Mesendoderm (in vitro differentiated cells): ENCODE measurements around the gene INCA1. TPM values are rescaled to one million over a fixed set of nuclear protein-coding genes. Genes with fewer than 3 reads are reported as not detected.

Experiments
- DNase-seq: peaks from one replicate; pipeline ENCODE4 v3.0.0; 2013
- H2AK5ac ChIP-seq: 2 replicates; pipeline ENCODE4 v1.6.1; 2013; ENCODE audit warnings: low read length, inconsistent platforms
- H2BK120ac ChIP-seq: 2 replicates; pipeline ENCODE4 v1.6.1; 2013; ENCODE audit warnings: low read depth, mild to moderate bottlenecking, low read length, moderate library complexity, mixed read lengths
- H2BK15ac ChIP-seq: replicated peaks from 2 replicates; pipeline ENCODE4 v1.6.1; 2013; ENCODE audit warnings: low read depth, mild to moderate bottlenecking, moderate library complexity
- H2BK5ac ChIP-seq: 2 replicates; pipeline ENCODE4 v1.6.1; 2013; ENCODE audit warnings: low read length, inconsistent platforms
- H3K18ac ChIP-seq: 2 replicates; pipeline ENCODE4 v1.6.1; 2013; ENCODE audit warnings: mild to moderate bottlenecking, low read length, mixed read lengths
- H3K23ac ChIP-seq: one replicate; pipeline ENCODE4 v1.6.1; 2013; ENCODE audit warnings: low read length
- H3K27ac ChIP-seq: 2 replicates; pipeline ENCODE4 v1.5.1; 2013; ENCODE audit warnings: low read depth, mild to moderate bottlenecking, inconsistent platforms, low read length, moderate library complexity
- H3K27me3 ChIP-seq: 2 replicates; pipeline ENCODE4 v1.6.1; 2013; ENCODE audit warnings: low read length, control low read depth, mild to moderate bottlenecking, inconsistent platforms; ENCODE audit not compliant: insufficient read depth, poor library complexity
- H3K36me3 ChIP-seq: 2 replicates; pipeline ENCODE4 v1.6.1; 2013; ENCODE audit warnings: low read length, inconsistent platforms; ENCODE audit not compliant: control insufficient read depth, insufficient read depth
- H3K4ac ChIP-seq: one replicate; pipeline ENCODE4 v1.6.1; 2013; ENCODE audit warnings: low read depth, mild to moderate bottlenecking, low read length, moderate library complexity
- H3K4me1 ChIP-seq: 2 replicates; pipeline ENCODE4 v1.6.1; 2013; ENCODE audit warnings: low read depth, low read length, inconsistent platforms; ENCODE audit not compliant: control insufficient read depth
- H3K4me2 ChIP-seq: 2 replicates; pipeline ENCODE4 v1.6.1; 2013; ENCODE audit warnings: low read length
- H3K4me3 ChIP-seq: 2 replicates; pipeline ENCODE4 v1.5.1; 2013; ENCODE audit warnings: mild to moderate bottlenecking, low read length
- H3K56ac ChIP-seq: one replicate; pipeline ENCODE4 v1.6.1; 2013; ENCODE audit warnings: low read length
- H3K79me1 ChIP-seq: 2 replicates; pipeline ENCODE4 v1.6.1; 2013; ENCODE audit warnings: low read length, inconsistent platforms
- H3K79me2 ChIP-seq: 2 replicates; pipeline ENCODE4 v1.6.1; 2013; ENCODE audit warnings: mild to moderate bottlenecking, low read length; ENCODE audit not compliant: control insufficient read depth, insufficient read depth
- H3K9ac ChIP-seq: 2 replicates; pipeline ENCODE4 v1.6.1; 2013; ENCODE audit warnings: low read length, inconsistent platforms
- H4K5ac ChIP-seq: one replicate; pipeline ENCODE4 v1.6.1; 2013; ENCODE audit warnings: low read length
- H4K8ac ChIP-seq: one replicate; pipeline ENCODE4 v1.6.1; 2013; ENCODE audit warnings: low read depth, mild to moderate bottlenecking, control low read depth, low read length, moderate library complexity
- WGBS: extraction: QIAGEN DNeasy Blood & Tissue Kit; methylation state at CpG from one replicate; pipeline ENCODE4 v1.1.7; 2013; ENCODE audit warnings: low lambda C conversion rate, missing lambda C conversion rate; ENCODE audit not compliant: insufficient coverage; ENCODE audit errors: extremely low coverage; 5-methylcytosine and 5-hydroxymethylcytosine counted together
- polyA plus RNA-seq, 2 experiments: library from polyadenylated mRNA; stranded (reverse); fragments of 200-250 nt; gene quantifications; one replicate each; pipeline ENCODE4 v1.2.3, GENCODE V29; 2013

INCA1 gene, protein sequence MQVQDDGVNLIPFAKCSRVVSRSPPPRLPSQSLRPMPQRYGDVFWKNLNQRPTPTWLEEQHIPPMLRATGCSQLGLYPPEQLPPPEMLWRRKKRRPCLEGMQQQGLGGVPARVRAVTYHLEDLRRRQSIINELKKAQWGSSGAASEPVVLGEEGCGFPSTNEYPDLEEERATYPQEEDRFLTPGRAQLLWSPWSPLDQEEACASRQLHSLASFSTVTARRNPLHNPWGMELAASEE
- 0.63 TPM for polyA plus RNA-seq (2013, experiment 1 of 2)
- polyA plus RNA-seq (2013, experiment 2 of 2): 0.69 TPM

DNA sequence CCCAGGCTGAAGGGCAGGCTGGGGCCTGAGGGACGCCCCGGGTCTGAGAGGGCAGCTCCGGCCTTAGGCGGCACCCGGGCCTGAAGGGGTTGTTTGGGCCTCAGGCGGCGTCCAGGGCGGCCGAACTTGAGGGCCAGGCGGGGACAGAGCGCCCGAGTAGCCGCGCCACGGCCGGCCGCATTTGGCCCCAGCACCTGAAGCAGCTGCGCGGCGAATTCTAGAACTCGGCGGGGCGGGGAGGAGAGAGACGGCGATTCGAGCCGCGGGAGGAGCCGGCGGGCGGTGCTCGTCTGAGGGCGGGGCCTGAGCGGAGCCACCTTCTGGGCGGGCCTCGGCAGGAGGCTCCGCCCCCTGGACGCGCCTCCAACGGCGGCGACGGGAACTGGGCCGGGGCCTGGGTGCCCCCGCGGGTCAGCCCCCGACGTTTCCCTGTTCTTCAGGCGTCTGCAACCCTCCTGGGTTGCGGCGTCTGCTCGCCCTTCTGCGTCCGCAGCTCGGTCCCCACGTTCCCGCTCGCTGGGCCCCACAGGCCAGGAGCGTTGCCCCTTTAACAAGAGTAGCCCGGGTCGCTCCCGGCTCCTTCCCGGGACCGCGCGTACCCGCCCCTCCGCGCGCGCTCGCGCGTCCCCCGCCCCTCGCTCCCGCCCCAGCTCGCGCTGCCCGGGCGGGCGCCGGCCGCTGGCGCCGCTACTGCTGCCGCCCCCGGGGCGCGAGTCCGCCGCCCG, at the start of gene INCA1, which contains the start of gene KIF1C:
INCA1 (minus strand) TSS at position 221 of the 725 bp plus-strand sequence. CDS start 3,085 bp downstream, outside the sequence.
KIF1C (plus strand) TSS at position 649 of the 725 bp plus-strand sequence. CDS start 2,297 bp downstream, outside the sequence.
- Histone ChIP-seq H3K27me3 (no peaks in the 10 kb centered on the region), H3K36me3 (peaks cover 13% of the 10 kb centered on the region), H3K18ac (peak within 1 kb of the TSS; percentile 94), H3K79me2 (peaks cover 21% of the 10 kb centered on the region), H2AK5ac (peak within 1 kb of the TSS; percentile 7), H3K4ac (peak within 1 kb of the TSS; percentile 20), H2BK15ac (no peak within 1 kb of the TSS), H3K4me2 (peak within 1 kb of the TSS; percentile 100), H2BK5ac (peak within 1 kb of the TSS; percentile 73), H3K9ac (peak within 1 kb of the TSS; percentile 97), H2BK120ac (peak within 1 kb of the TSS; percentile 1), H3K4me1 (peaks cover 4% of the 10 kb centered on the region), H3K79me1 (peaks cover 17% of the 10 kb centered on the region), H3K4me3 (peak within 1 kb of the TSS; percentile 91), H3K23ac (peak within 1 kb of the TSS; percentile 100), H4K8ac (peak within 1 kb of the TSS; percentile 39), H4K5ac (no peak within 1 kb of the TSS), H3K27ac (peak within 1 kb of the TSS; percentile 79), H3K56ac (peak within 1 kb of the TSS; percentile 99)
- DNase-seq: peak; percentile 93
- WGBS: no CpG with 5 or more reads among the region's 93 CpGs

DNA sequence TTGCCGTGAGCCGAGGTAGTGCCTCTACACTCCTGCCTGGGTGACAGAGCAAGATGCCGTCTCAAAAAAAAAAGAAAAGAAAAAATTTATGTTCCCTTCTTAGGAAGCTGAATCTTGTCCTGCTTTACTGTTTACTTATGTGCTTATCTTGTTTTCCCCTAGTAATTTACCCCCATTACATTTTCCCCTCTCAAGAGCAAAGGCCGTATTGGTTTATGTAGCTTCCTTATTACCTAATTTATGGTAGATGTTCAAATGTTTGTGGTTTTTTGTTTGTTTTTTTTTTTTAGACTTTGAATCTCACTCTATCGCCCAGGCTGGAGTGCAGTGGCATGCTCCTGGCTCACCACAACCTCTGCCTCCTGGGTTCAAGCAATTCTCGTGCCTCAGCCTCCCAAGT, 48.2 kb upstream of the INCA1 start:
- H2BK120ac ChIP-seq: no peak overlapping the region
- no CpG with 5 or more reads among the region's 6 CpGs for WGBS
- no peaks in the 10 kb centered on the region for H3K79me2 ChIP-seq
- H3K36me3 ChIP-seq: no peaks in the 10 kb centered on the region
- no peak overlapping the region for H3K18ac ChIP-seq
- H4K8ac ChIP-seq: no peak overlapping the region
- no peak overlapping the region for H2AK5ac ChIP-seq
- H3K4me1 ChIP-seq: no peaks in the 10 kb centered on the region
- no peaks in the 10 kb centered on the region for H3K79me1 ChIP-seq
- H3K4me3 ChIP-seq: no peak overlapping the region
- no peak overlapping the region for H3K4ac ChIP-seq
- H2BK5ac ChIP-seq: no peak overlapping the region
- H2BK15ac ChIP-seq: no peak overlapping the region
- H3K27ac ChIP-seq: no peak overlapping the region
- H3K4me2 ChIP-seq: no peak overlapping the region
- no peak overlapping the region for H3K23ac ChIP-seq
- no peak overlapping the region for H3K9ac ChIP-seq
- H3K56ac ChIP-seq: no peak overlapping the region
- H3K27me3 ChIP-seq: no peaks in the 10 kb centered on the region
- no peak overlapping the region for H4K5ac ChIP-seq
- DNase-seq: no peak

DNA sequence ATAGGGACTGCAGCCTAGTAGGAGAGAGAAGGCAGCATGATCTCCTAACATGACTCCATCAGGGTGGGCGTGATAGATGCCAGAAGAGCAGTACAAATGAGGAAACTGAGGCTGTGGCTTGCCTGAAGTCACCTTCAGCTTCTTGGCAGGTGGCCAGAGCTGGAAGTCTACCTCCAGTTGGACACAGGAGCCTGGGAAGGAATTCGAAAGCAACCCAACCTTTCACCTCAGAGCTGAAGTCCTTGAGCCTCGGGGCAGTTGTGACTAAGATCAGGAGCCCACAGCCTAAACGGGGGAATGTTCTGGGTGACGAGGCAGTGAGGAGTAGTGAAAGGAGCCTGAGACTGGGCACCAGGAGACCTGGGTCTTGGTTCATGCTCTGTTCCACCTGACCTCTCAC, 47.3 kb upstream of the INCA1 start:
- DNase-seq: no peak
- Histone ChIP-seq H3K79me1 (no peaks in the 10 kb centered on the region), H3K23ac (no peak overlapping the region)

DNA sequence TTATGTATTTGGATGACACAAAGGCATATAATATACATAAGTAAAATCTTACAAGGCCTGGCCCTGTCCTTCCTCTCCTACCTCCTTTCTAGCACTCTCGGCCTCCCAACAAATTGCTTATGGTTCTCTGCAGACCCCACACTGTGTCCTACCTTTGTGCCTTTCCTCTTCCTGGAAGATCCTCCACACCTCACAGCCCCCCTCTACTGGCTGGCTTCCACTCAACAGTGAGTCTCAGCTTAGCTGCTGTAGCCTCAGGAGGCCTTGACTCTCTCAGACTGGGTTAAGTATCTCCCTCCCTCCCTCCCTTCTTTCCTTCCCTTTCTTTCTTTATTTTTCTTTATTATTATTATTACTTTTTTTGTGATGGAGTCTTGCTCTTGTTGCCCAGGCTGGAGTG, 46.2 kb upstream of the INCA1 start:
- H3K79me1 ChIP-seq: no peaks in the 10 kb centered on the region
- no peak overlapping the region for H2BK15ac ChIP-seq
- H3K4ac ChIP-seq: no peak overlapping the region
- H3K4me2 ChIP-seq: no peak overlapping the region
- peak; percentile 47 for DNase-seq
- no CpG with 5 or more reads among the region's 1 CpG for WGBS
- no peaks in the 10 kb centered on the region for H3K27me3 ChIP-seq
- H3K56ac ChIP-seq: no peak overlapping the region
- no peaks in the 10 kb centered on the region for H3K4me1 ChIP-seq
- no peaks in the 10 kb centered on the region for H3K36me3 ChIP-seq
- no peaks in the 10 kb centered on the region for H3K79me2 ChIP-seq
- H3K4me3 ChIP-seq: no peak overlapping the region
- H3K23ac ChIP-seq: no peak overlapping the region
- H4K5ac ChIP-seq: no peak overlapping the region
- no peak overlapping the region for H3K27ac ChIP-seq
- no peak overlapping the region for H2BK120ac ChIP-seq
- H2AK5ac ChIP-seq: no peak overlapping the region
- no peak overlapping the region for H2BK5ac ChIP-seq
- no peak overlapping the region for H3K9ac ChIP-seq
- no peak overlapping the region for H3K18ac ChIP-seq
- no peak overlapping the region for H4K8ac ChIP-seq

More for the DNA sequence above, 47.3 kb upstream of the INCA1 start:
- Histone ChIP-seq H3K18ac (no peak overlapping the region), H2BK15ac (no peak overlapping the region), H2BK120ac (no peak overlapping the region), H3K27me3 (no peaks in the 10 kb centered on the region), H3K27ac (no peak overlapping the region), H4K8ac (no peak overlapping the region), H3K79me2 (no peaks in the 10 kb centered on the region), H4K5ac (no peak overlapping the region), H3K4me3 (no peak overlapping the region), H3K4me2 (no peak overlapping the region), H2BK5ac (no peak overlapping the region), H3K9ac (no peak overlapping the region), H3K4ac (no peak overlapping the region), H2AK5ac (no peak overlapping the region), H3K56ac (no peak overlapping the region), H3K4me1 (no peaks in the 10 kb centered on the region), H3K36me3 (no peaks in the 10 kb centered on the region)
- no CpG with 5 or more reads among the region's 5 CpGs for WGBS

DNA sequence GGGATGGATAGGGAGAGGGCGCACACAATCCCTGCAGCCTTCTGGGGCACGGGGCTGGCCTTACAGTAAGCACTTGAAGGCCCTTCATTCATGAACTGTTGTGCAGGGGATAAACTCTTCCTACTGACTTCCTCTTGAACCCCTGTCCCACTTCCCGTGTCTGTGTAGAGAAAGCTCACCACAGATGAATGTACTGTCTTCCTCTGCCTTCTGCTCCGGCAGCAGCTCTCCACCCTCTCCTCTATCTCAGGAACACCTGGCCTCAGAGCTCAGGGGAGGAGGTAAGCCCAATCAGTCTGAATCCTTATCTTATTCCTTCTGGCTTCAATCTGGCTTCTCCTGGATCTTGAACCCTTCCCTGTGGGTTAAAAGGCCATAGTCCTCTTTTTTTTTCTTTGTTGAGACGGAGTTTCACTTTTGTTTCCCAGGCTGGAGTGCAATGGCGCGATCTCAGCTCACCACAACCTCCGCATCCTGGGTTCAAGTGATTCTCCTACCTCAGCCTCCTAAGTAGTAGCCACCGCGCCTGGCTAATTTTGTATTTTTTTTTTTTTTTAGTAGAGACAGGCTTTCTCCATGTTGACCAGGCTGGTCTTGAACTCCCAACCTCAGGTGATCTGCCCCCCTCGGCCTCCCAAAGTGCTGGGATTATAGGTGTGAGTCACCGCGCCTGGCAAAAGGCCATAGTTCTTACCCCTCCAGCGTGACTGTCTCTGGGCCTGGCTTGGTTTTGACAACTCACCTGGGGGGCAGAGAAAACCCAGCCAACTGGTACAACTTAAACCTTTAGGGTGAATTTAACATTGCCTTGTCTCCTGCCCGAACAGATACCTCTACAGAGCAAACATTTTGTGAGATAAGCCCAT, 45.1 kb upstream of the INCA1 start:
- no peaks in the 10 kb centered on the region for H3K27me3 ChIP-seq
- no peak overlapping the region for H4K5ac ChIP-seq
- no peak overlapping the region for H3K23ac ChIP-seq
- H3K36me3 ChIP-seq: no peaks in the 10 kb centered on the region
- H2AK5ac ChIP-seq: no peak overlapping the region
- no peaks in the 10 kb centered on the region for H3K79me2 ChIP-seq
- no peaks in the 10 kb centered on the region for H3K79me1 ChIP-seq
- H4K8ac ChIP-seq: no peak overlapping the region
- H3K27ac ChIP-seq: no peak overlapping the region
- H2BK5ac ChIP-seq: no peak overlapping the region
- no peak overlapping the region for H2BK120ac ChIP-seq
- H3K9ac ChIP-seq: no peak overlapping the region
- H3K18ac ChIP-seq: no peak overlapping the region
- H3K4me2 ChIP-seq: no peak overlapping the region
- H2BK15ac ChIP-seq: no peak overlapping the region
- no peak overlapping the region for H3K4me3 ChIP-seq
- no peak for DNase-seq
- H3K4me1 ChIP-seq: no peaks in the 10 kb centered on the region
- WGBS: no CpG with 5 or more reads among the region's 15 CpGs
- no peak overlapping the region for H3K56ac ChIP-seq
- H3K4ac ChIP-seq: no peak overlapping the region
